ENCODE data around the gene PARD3.
"Not testable (repeated sequence)": the region's sequence is repeated elsewhere in the genome, so short reads cannot be mapped to it uniquely, and the experiment has no call there.

The PARD3 gene

GRCh38 chr10:34275626-34276130 lies 539.4 kb downstream of the PARD3 start:
- DNase-seq = no peak

- no peak for DNase-seq
Measured at GRCh38 chr10:34274906-34275305, 540.2 kb downstream of the PARD3 start.

GRCh38 chr10:34273340-34273739 lies 541.8 kb downstream of the PARD3 start:
- no peak for DNase-seq

DNA sequence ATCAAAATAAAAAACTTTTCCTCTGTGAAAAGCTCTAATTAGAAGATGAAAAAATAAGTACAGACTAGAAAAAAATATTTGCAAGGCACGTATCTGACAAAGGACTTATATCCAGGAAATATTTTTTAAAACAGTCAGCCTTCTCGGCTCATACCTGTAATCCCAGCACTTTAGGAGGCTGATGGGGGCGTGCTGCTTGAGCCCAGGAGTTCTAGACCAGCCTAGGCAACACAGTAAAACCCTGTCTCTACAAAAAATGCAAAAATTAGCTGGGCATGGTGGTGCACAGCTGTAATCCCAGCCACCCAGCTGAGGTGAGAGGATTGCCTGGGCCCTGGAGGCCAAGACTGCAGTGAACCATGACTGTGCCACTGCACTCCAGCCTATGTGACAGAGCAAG lies 542.8 kb downstream of the PARD3 start:
- DNase-seq = no peak

DNA sequence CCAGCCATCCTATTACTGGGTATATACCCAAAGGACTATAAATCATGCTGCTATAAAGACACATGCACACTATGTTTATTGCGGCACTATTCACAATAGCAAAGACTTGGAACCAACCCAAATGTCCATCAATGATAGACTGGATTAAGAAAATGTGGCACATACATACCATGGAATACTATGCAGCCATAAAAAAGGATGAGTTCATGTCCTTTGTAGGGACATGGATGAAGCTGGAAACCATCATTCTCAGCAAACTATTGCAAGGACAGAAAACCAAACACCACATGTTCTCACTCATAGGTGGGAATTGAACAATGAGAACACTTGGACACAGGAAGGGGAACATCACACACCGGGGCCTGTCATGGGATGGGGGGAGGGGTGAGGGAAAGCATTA lies 546.7 kb downstream of the PARD3 start:
- DNase-seq = not testable (repeated sequence)

- DNase-seq = no peak
Measured at GRCh38 chr10:34262985-34263384, 552.1 kb downstream of the PARD3 start.

- DNase-seq = no peak
Measured at GRCh38 chr10:34260904-34261303, 554.2 kb downstream of the PARD3 start.

DNA sequence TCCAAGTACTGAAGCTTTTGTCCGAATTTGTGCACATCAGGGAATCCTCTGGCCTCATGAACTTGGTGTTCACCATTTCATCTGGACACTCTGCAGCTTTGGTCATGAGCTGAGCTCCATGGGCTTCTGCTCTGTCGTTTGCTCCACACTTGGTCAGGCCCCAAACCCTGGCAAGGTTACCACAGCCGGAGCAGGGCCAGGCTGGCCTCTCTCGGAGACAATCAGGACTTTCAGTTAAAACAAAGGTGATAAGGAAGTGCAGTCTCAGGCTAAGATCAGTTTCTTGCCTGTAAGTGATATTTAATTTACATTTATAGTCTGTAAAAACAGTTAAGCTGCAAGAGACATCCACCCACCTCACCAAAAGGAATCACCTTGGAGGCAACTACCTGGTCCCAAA lies 558.9 kb downstream of the PARD3 start:
- DNase-seq = no peak

DNA sequence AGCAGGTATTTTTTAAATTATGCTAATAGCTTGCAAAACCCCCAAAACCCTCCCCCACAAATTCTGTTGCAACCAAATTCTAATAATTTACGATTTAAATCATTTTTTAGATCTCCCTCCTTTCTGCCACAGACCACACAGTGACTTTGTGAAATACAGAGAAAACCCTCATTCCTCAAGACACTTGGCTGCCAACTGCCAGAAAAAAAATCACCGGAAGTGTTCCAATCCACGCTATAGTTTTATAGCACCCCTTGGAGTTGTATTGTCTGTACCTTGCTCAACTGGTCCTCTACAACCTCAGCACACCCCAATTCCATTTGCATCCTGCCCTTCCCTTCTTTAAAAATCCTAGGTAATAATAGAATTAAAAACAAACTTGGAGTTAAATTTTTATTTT lies 560.1 kb downstream of the PARD3 start:
- DNase-seq = no peak

GRCh38 chr10:34254596-34254995 lies 560.5 kb downstream of the PARD3 start:
- no peak for DNase-seq

DNA sequence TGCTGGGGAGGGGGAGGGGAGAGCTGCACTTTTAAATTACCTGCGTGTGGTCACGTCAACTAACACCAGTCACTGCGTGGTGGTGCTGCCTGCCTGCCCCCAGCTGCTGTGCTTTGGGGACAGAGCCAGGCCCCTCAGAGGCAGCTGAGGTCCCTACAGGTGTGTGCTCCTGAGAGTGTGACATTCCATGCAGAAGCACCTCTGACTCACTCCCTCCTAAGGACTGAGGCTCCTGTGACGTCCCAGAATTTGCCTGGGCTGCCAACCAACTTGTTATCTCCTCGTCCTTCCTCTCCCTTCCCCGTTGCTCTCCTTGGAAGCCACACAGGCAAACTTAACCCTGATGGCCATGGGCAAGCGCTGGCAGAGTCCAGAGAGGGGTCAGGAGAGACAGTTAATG lies 563.0 kb downstream of the PARD3 start:
- no peak for DNase-seq

GRCh38 chr10:34251177-34251576 lies 563.9 kb downstream of the PARD3 start:
- DNase-seq = no peak

DNA sequence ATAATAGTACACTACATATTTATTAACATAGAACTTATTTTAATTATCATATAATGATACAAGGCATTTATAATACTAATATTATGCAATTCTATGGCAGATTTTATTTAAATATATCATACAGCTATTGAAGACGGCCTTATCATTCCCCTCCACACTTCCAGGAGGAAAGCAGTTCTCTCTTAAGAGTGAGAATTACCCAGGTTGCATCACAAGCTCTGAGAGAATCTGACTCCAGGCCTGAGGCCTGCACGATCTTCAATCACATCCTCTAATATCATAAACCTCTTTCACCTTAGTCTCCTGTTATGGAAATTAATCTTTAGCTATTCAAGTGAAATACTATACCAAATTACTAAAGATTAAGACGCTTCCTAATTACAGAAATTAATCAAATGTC lies 564.4 kb downstream of the PARD3 start:
- DNase-seq = no peak

- DNase-seq = no peak
Measured at GRCh38 chr10:34249634-34250033, 565.5 kb downstream of the PARD3 start.

DNA sequence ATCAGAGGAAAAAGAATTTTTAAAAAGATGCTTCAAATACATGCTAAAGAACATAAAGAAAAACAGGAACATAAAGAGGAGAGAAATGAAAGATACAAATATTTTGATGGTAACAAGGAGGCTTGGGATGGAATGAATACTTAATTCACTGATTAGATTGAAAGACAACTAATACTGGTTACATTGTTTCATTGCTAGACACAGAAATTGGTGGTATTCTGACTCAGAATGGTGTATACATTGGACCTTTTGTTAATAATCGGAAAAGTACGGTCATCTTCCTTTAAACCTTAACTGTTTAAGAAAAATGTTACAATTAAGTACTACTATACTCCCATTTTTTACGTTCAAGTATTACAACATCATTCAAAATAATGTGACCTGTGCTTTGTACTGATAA lies 567.5 kb downstream of the PARD3 start:
- DNase-seq = no peak

DNA sequence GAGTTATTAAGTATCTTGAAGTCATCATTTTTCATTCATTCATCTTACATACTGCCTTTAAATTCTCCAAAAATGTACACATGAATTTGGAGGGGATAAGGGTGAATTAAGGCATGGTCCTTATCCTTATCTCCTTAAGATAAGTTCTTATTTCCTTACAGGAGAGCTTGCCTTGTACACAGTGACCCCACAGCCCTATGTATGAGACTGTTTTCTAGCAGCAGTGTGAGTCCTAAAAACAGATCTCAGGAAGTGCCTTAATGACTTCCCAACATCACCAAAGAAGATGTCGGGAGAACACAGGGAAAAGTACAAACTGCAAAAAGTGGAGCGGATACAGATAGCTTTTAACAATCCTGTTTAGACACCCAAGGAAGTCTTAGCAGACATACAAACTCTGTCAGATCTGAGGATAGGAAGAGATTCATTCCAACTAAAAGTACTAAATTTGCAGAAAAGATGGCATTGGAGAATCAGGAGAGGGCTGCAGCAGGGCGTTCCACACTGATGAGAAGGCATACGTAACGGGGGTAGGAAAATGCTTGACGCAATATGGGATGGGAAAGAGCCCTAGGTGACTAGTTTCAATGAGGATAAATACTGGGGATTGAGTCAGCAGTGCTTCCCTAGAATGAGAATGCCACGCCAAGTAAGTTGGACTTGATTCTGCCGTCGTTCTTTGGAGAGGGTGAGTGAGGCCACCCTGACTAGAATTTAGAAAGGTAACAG lies 570.2 kb downstream of the PARD3 start:
- no peak for DNase-seq

DNA sequence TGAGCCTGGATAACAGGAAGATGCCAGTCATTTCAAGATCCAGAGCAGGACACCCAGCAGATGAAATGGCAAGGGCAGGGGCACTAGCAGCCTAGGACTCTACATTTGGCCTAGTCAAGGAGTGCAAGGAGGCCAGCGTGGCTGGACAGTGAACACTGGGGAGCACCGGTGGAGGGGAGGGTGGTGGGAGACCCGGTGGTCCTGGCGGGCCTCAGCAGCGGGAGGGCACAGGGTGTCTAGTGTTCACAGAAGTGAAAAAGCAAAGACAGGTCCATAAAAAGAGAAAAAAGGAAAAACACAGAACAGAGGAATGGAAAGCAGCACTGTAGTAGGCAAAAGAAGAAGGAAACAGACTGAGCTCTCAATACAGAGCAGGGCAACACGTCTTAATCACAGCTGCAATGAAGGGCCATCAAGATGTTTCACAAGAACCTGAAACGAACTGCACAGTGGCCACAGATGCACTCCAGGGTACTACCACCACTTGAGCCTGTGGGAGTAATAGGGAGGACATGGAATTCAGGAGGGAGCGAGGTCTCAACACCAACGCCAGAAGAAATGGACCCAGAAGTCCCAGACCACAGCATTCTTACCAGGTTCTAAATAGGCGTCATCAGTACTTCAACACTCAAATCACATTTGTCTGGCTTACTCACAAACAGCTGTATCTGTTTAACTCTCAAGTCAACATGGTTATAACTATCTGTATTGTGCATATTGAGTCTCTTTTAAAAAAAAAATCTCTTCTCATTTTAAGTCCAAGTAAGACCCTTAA lies 573.7 kb downstream of the PARD3 start:
- no peak for DNase-seq

DNA sequence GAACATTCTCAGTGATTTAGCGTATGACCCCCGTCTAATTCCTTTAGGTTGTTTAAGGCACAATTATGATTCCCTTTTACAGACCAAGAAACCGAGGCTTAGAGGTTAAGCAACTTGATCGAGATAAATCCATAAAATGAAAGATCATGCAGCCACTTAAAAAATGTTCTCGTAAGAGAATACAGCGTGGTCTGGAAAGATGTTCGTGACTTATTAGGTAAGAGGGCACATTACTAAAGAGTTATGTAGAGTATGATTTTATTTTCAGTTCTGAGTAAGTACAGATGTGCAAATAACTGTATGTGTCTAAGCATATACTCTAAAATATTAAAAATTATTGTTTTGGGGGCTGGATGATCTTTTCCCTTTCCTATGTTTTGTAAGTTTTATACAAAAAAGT lies 575.1 kb downstream of the PARD3 start:
- DNase-seq = no peak

GRCh38 chr10:34237898-34238455 lies 577.1 kb downstream of the PARD3 start:
- no peak for DNase-seq

GRCh38 chr10:34236931-34237330 lies 578.2 kb downstream of the PARD3 start:
- no peak for DNase-seq

DNA sequence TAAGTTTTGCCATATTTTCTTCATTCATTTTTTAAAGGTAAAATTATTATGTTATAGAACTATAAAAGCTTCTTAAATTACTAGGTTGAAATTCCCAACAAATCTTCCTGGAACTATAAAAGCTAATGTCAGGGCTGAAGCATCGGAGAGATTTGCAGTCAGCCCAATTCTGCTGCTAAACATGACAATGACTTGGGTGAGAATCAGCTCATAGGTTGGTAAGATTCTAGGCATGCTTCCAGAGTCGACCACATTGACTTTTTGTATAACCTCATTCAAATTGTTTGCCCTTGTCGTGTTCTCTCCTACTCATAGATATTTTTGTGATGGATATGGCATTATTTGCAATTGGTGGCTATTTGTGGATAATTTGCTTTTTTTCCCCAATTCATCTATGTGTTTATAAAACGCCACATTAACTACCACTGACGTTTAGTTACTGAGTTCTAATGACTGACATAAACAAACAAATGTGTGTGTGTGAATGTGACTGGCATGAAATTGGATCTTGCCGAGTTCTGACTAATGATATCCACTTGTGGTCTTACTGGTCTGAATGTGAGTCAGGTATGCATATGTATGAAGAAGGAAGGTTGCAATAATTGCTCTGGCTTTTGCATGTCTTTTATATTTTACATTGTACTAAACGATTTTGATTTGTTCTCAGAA lies 579.8 kb downstream of the PARD3 start:
- DNase-seq = no peak

DNA sequence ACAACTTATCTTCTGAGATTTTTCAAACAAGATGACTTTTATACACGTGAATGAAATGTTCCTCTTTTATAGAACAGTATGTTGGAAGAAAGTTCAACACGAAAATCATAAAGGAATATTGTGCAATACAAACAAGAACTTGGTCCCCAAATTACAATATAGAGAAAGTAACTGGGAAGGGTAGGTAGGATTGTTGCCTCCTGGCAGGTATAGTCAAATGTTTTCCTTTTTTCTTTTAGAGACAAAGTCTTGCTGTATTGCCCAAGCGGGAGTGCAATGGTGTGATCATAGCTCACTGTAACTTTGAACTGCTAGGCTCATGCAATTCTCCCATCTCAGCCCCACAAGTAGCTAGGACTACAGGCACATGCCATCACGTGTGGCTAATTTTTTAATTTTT lies 582.6 kb downstream of the PARD3 start:
- DNase-seq = no peak

GRCh38 chr10:34231441-34232180 lies 583.5 kb downstream of the PARD3 start:
- DNase-seq = no peak
